ENCODE results near the gene EARS2. TPM values are rescaled to one million over a fixed set of nuclear protein-coding genes. Genes with fewer than 3 reads are reported as not detected.

Gene EARS2
- polyA plus RNA-seq, 1 of the 3 experiments (the other 2 are of a cell fraction): 23.2 TPM

DNA sequence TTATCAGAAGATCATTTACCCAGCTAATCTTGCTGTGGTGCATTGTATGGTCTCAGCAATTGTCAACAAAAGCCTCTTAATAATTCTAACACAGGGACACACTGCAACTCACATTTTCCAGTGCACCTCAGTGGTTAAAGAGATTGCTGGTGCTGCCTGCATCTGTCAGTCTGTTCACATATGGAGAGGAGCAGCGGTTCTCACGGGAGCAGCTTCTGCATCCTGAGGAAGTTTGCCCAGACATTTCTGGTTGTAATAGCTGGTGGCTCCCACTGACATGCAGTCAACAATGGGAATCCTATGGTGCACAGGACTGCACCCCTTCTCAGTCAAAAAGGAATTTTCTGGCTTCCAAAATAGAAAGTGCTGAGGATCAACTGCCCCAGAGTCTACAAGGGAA, 54.7 kb downstream of the EARS2 start (continued):
- TF ChIP-seq, protein P1, sequence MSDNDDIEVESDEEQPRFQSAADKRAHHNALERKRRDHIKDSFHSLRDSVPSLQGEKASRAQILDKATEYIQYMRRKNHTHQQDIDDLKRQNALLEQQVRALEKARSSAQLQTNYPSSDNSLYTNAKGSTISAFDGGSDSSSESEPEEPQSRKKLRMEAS (IDR thresholded peaks at IDR 0.05; ENCODE audit: low read depth): no peak
- no peak for TF ChIP-seq POLR2AphosphoS5 (IDR thresholded peaks at IDR 0.05; ENCODE audit: low read depth, low read length)

GRCh38 chr16:23501291-23501690, 55.9 kb downstream of the EARS2 start:
- TF ChIP-seq JUND (IDR thresholded peaks at IDR 0.05) (no peak), ZBTB33 (IDR thresholded peaks at IDR 0.05; ENCODE audit: borderline replicate concordance, low read depth) (no peak), CHD2 (IDR thresholded peaks at IDR 0.05; ENCODE audit: low read length, partially characterized antibody) (no peak), GATA2 (CRISPR knock-in tag; IDR thresholded peaks at IDR 0.05) (no peak), SIN3A (IDR thresholded peaks at IDR 0.05; ENCODE audit: borderline replicate concordance, low read depth, low read length) (no peak), EP300 (IDR thresholded peaks at IDR 0.05; ENCODE audit: borderline replicate concordance in 1 of 2, low read depth in 1 of 2, low read length in 1 of 2) (no peak), RFX5 (IDR thresholded peaks at IDR 0.05; ENCODE audit: low read length) (no peak), GABPA (IDR thresholded peaks at IDR 0.05; ENCODE audit: low read depth) (no peak), TAF1 (IDR thresholded peaks at IDR 0.05; ENCODE audit: borderline replicate concordance, low read depth, low read length) (no peak), NFIC (IDR thresholded peaks at IDR 0.05; ENCODE audit: borderline replicate concordance) (no peak), RAD21 (IDR thresholded peaks at IDR 0.05; ENCODE audit: low read length) (no peak), MEF2A (IDR thresholded peaks at IDR 0.05; ENCODE audit: borderline replicate concordance, low read depth) (no peak), ELF1 (IDR thresholded peaks at IDR 0.05) (no peak)
- no peak for DNase-seq
- Histone ChIP-seq H3K9me3 (no peaks in the 10 kb centered on the region), H3K9ac (no peak overlapping the region), H3K9me2 (no peaks in the 10 kb centered on the region), H3K4me1 (ENCODE audit: control insufficient read depth in 1 of 2, insufficient read depth in 2 of 2, low read depth in 1 of 2, low read length in 1 of 2) (peaks cover 13 to 17% of the 10 kb centered on the region in 2 experiments; a peak in 3 of 4 replicates), H3K4me3 (ENCODE audit: low read depth in 2 of 2, low read length in 1 of 2) (no peak overlapping the region), H3K79me2 (ENCODE audit: insufficient read depth) (peaks cover 99% of the 10 kb centered on the region), H3K27ac (ENCODE audit: low read depth in 2 of 2, low read length in 1 of 2) (no peak overlapping the region), H3K4me2 (no peak overlapping the region), H3F3A (replicated peaks; ENCODE audit: insufficient read depth) (peaks cover 16% of the 10 kb centered on the region), H3K36me3 (replicated peaks in 1 of 2; ENCODE audit: control insufficient read depth in 1 of 2, insufficient read depth in 2 of 2, low read length in 1 of 2) (peaks cover 0 to 9% of the 10 kb centered on the region in 2 experiments), H2AFZ (ENCODE audit: low read depth) (no peak overlapping the region), H4K20me1 (ENCODE audit: insufficient read depth) (peaks cover 85% of the 10 kb centered on the region), H3K27me3 (ENCODE audit: insufficient read depth) (no peaks in the 10 kb centered on the region)
- POLR2A ChIA-PET: no interaction called here
- CTCF ChIA-PET: interaction anchor here (0.9 kb wide), 1 partner anchor 66 kb away, joined by 3 read pairs; no protein-coding TSS in a partner anchor
- 91% methylated on average over 5 of the region's 5 CpGs for WGBS (ENCODE audit: low lambda C conversion rate)

- H3K79me2 ChIP-seq (ENCODE audit: insufficient read depth): peaks cover 96% of the 10 kb centered on the region
- POLR2A ChIA-PET: no interaction called here
- TF ChIP-seq REST (IDR thresholded peaks at IDR 0.05; ENCODE audit: low read depth, low read length): no peak
- no peak for TF ChIP-seq TEAD4 (IDR thresholded peaks at IDR 0.05; ENCODE audit: borderline replicate concordance, insufficient read depth)
- no peak for TF ChIP-seq TCF12 (IDR thresholded peaks at IDR 0.05)
- TF ChIP-seq ZBTB33 (IDR thresholded peaks at IDR 0.05; ENCODE audit: borderline replicate concordance, low read depth): no peak
- TF ChIP-seq GABPA (IDR thresholded peaks at IDR 0.05; ENCODE audit: low read depth): no peak
- no peak for TF ChIP-seq POLR2AphosphoS5 (IDR thresholded peaks at IDR 0.05; ENCODE audit: low read depth, low read length)
- no peak for TF ChIP-seq USF1 (IDR thresholded peaks at IDR 0.05; ENCODE audit: borderline replicate concordance, low read depth)
Observed at GRCh38 chr16:23500862-23501225, 56.3 kb downstream of the EARS2 start.

More at GRCh38 chr16:23500862-23501225, 56.3 kb downstream of the EARS2 start:
- CTCF ChIA-PET: interaction anchor here (0.9 kb wide), 1 partner anchor 65 kb away, joined by 3 read pairs; no protein-coding TSS in a partner anchor
- Histone ChIP-seq H3K4me1 (ENCODE audit: control insufficient read depth in 1 of 2, insufficient read depth in 2 of 2, low read depth in 1 of 2, low read length in 1 of 2) (peaks cover 13 to 17% of the 10 kb centered on the region in 2 experiments; a peak in 3 of 4 replicates), H3F3A (replicated peaks; ENCODE audit: insufficient read depth) (peaks cover 16% of the 10 kb centered on the region), H3K9me3 (no peaks in the 10 kb centered on the region), H3K9ac (no peak overlapping the region), H4K20me1 (ENCODE audit: insufficient read depth) (peaks cover 80% of the 10 kb centered on the region), H2AFZ (ENCODE audit: low read depth) (no peak overlapping the region), H3K27ac (ENCODE audit: low read depth in 2 of 2, low read length in 1 of 2) (no peak overlapping the region), H3K4me3 (ENCODE audit: low read depth in 2 of 2, low read length in 1 of 2) (no peak overlapping the region), H3K27me3 (ENCODE audit: insufficient read depth) (no peaks in the 10 kb centered on the region), H3K36me3 (replicated peaks in 1 of 2; ENCODE audit: control insufficient read depth in 1 of 2, insufficient read depth in 2 of 2, low read length in 1 of 2) (peaks cover 0 to 9% of the 10 kb centered on the region in 2 experiments), H3K9me2 (no peaks in the 10 kb centered on the region), H3K4me2 (no peak overlapping the region)
- DNase-seq: no peak
- 76% methylated on average over 4 of the region's 4 CpGs for WGBS (ENCODE audit: low lambda C conversion rate)

Measured in SK-N-SH (cell line).